ENCODE results near the gene SSMEM1.
"Not testable (repeated sequence)": the region's sequence is repeated elsewhere in the genome, so short reads cannot be mapped to it uniquely, and the experiment has no call there.

The SSMEM1 gene

DNA sequence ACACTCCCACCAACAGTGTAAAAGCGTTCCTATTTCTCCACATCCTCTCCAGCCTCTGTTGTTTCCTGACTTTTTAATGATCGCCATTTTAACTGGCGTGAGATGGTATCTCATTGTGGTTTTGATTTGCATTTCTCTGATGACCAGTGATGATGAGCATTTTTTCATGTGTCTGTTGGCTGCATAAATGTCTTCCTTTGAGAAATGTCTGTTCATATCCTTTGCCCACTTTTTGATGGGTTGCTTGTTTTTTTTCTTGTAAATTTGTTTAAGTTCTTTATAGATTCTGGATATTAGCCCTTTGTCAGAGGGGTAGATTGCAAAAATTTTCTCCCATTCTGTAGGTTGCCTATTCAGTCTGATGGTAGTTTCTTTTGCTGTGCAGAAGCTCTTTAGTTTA, 42.0 kb downstream of the SSMEM1 start:
- DNase-seq (ENCODE audit: low read depth): not testable (repeated sequence)

DNA sequence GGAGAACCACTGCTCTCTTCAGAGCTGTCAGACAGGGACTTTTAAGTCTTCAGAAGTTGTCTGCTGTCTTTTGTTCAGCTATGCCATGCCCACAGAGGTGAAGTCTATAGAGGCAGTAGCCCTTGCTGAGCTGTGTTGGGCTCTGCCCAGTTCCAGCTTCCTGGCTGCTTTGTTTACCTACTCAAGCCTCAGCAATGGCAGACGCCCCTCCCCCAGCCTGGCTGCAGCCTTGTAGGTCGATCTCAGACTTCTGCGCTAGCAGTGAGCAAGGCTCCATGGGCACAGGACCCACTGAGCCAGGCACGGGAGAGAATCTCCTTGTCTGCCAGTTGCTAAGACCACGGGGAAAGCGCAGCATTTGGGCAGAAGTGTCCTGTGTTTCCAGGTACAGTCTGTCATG, 46.9 kb downstream of the SSMEM1 start:
- no peak for DNase-seq (ENCODE audit: low read depth)

DNA sequence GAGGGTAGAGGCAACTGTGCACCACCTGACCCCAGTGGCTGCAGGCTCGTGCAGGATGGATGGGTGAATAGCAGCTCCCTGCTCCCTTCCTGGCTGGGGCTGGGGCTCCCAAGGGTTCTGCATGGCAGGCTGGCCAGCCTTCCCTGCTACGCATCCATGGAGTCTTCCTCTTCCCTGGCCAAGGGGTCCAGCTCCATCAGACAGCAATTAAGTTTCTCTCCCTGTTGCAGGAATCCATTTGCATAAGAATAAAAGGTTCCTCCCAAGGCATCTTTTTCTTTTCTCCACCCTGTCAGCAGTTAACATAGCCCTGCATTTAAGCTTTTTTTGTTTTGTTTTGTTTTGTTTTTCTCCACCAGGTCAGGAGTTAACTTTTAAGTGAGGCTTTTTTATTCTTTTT, 49.0 kb downstream of the SSMEM1 start:
- no peak for DNase-seq (ENCODE audit: low read depth)

DNA sequence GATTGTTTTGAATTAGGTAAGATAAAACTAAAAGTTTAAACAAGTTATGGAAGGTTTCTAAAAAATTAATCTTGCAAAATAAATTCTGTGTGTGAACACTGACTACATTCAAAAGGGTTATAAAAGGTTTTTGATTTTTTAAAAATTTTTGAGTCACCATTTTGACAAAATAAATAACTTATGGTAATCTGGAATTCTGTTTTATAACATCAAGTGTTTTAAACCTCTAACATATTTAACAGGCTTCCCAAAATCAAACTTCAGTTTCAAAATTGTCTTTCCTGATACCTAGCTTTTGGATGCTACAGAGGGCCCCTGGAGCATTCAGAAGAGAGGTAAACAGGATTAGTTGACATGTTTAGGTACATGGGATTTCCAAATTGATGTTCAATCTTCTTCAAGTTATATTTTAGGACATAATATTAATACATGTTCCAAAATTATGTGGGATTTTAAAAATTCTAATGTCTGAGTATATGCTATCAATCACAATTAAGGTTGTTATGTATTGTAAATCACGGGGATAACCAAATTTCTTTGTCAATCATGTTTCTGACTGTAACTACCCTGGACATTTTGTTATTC, 50.9 kb downstream of the SSMEM1 start:
- no peak for DNase-seq (ENCODE audit: low read depth)

DNA sequence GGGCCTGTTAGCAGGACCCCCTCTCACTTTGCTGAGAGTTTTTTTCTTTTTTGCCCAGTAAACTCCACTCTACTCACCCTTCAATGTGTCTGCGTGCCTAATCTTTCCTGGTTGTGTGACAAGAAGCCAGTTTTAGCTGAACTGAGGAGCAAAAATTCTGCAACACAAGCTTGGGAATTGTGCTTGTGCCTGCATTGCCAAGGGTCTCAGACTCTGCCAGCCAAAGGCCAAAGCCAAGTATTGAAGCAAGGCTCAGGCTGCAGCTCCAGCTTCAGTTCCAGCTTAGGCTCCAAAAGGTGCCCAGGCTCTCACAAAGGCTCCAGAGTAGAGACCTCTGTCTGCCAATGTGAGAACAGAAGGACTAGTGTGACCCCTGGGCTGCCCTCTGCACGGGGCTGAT, 54.8 kb downstream of the SSMEM1 start:
- no peak for DNase-seq (ENCODE audit: low read depth)

DNA sequence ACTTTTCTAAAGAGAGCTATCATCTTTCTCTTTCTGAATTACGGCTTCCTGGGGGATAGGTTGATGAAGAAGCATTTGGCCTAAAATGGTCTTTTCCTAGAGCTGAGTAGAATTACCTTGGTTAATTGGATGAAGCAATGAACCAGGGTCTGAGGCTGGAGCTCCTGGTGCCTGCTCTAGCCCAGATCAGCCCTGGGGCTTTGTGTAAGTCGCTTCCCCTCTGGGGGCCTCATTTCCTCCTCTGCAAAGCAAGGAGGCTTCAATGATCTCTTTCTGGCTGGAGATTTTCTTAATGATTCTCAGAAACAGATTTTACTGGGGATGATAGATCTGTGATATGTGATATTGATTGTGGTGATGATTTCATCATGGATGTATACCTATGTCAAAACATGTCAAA, 55.5 kb downstream of the SSMEM1 start:
- no peak for DNase-seq (ENCODE audit: low read depth)

Measured in HS-5 (cell line).